Activated naive CD4-positive, alpha-beta T cell treated with anti-CD3 and anti-CD28 coated beads, Interleukin-2, amount 50 U/mL, for 72 hours (primary cell): ENCODE measurements around the gene THSD4. TPM values are rescaled to one million over a fixed set of nuclear protein-coding genes. Genes with fewer than 3 reads are reported as not detected.
"Not testable (repeated sequence)": the region's sequence is repeated elsewhere in the genome, so short reads cannot be mapped to it uniquely, and the experiment has no call there.

Source experiments
- ATAC-seq, 2 donors: fragments of 150-1000 bp; cut with Tn5 transposase; 2 replicates each; pipeline ENCODE4 v1.10.0; 2021; ENCODE audit warnings: mild to moderate bottlenecking in 2 of 2, moderate library complexity in 2 of 2
- DNase-seq, 2 donors: peaks; one replicate each; pipeline ENCODE4 v3.0.0; 2021 to 2022; ENCODE audit warnings: low spot score in 2 of 2
- H3K27ac Mint-ChIP-seq, 2 donors: one replicate each; pipeline ENCODE4 v1.8.0; 2022; ENCODE audit warnings: mild to moderate bottlenecking in 2 of 2, mixed read lengths in 2 of 2
- H3K36me3 Mint-ChIP-seq, 2 donors: one replicate each; pipeline ENCODE4 v1.8.0; 2022; ENCODE audit warnings: mixed read lengths in 2 of 2
- H3K9me3 Mint-ChIP-seq, 2 donors: one replicate each; pipeline ENCODE4 v1.8.0; 2022; ENCODE audit warnings: mixed read lengths in 2 of 2
- total RNA-seq, 2 donors: library from RNA; stranded (reverse); gene quantifications; one replicate each; pipeline ENCODE4 v1.2.3, GENCODE V29; 2022

THSD4 gene
- total RNA-seq, 2 donors from 2014 or later: not detected

- ATAC-seq (no peak), DNase-seq (no peak)
- H3K36me3 Mint-ChIP-seq: no peaks in the 10 kb centered on the region
- no peak overlapping the region for H3K27ac Mint-ChIP-seq
- H3K9me3 Mint-ChIP-seq: no peaks in the 10 kb centered on the region
These were observed 37.3 kb downstream of the THSD4 start for GRCh38 chr15:71152542-71152941.

GRCh38 chr15:71153823-71154524, 38.7 kb downstream of the THSD4 start:
- DNase-seq (no peak), ATAC-seq (no peak)
- no peak overlapping the region for H3K27ac Mint-ChIP-seq

GRCh38 chr15:71154607-71155200, 39.4 kb downstream of the THSD4 start:
- H3K9me3 Mint-ChIP-seq: no peaks in the 10 kb centered on the region
- H3K27ac Mint-ChIP-seq: no peak overlapping the region
- DNase-seq: no peak
- H3K36me3 Mint-ChIP-seq: no peaks in the 10 kb centered on the region
- ATAC-seq: no peak

More at GRCh38 chr15:71153823-71154524, 38.7 kb downstream of the THSD4 start:
- Mint-ChIP-seq H3K36me3 (no peaks in the 10 kb centered on the region), H3K9me3 (no peaks in the 10 kb centered on the region)

- ATAC-seq (no peak), DNase-seq (no peak)
- H3K27ac Mint-ChIP-seq: no peak overlapping the region
- no peaks in the 10 kb centered on the region for H3K9me3 Mint-ChIP-seq
- no peaks in the 10 kb centered on the region for H3K36me3 Mint-ChIP-seq
These were observed 40.3 kb downstream of the THSD4 start for GRCh38 chr15:71155534-71155933.

GRCh38 chr15:71160976-71161375, 45.7 kb downstream of the THSD4 start:
- Mint-ChIP-seq H3K27ac (no peak overlapping the region), H3K36me3 (peaks cover 7 to 26% of the 10 kb centered on the region in 2 donors), H3K9me3 (peaks cover 13 to 21% of the 10 kb centered on the region in 2 donors)
- DNase-seq (no peak), ATAC-seq (no peak)

- Mint-ChIP-seq H3K27ac (no peak overlapping the region), H3K9me3 (peaks cover 13 to 21% of the 10 kb centered on the region in 2 donors), H3K36me3 (peaks cover 7 to 26% of the 10 kb centered on the region in 2 donors)
- ATAC-seq: no peak
- DNase-seq: no peak
These were observed 47.0 kb downstream of the THSD4 start for GRCh38 chr15:71162309-71162708.

GRCh38 chr15:71164606-71165005, 49.3 kb downstream of the THSD4 start:
- not testable (repeated sequence) for DNase-seq, H3K27ac Mint-ChIP-seq, ATAC-seq
- Mint-ChIP-seq H3K36me3 (peaks cover 11 to 34% of the 10 kb centered on the region in 2 donors), H3K9me3 (peaks cover 13 to 21% of the 10 kb centered on the region in 2 donors)

GRCh38 chr15:71167445-71168165, 52.3 kb downstream of the THSD4 start:
- ATAC-seq (no peak), DNase-seq (no peak)
- H3K27ac Mint-ChIP-seq: no peak overlapping the region
- peaks cover 16 to 24% of the 10 kb centered on the region in 2 donors for H3K9me3 Mint-ChIP-seq
- H3K36me3 Mint-ChIP-seq: peaks cover 11 to 28% of the 10 kb centered on the region in 2 donors

- H3K27ac Mint-ChIP-seq: no peak overlapping the region
- no peak for ATAC-seq
- no peak for DNase-seq
- peaks cover 5 to 23% of the 10 kb centered on the region in 2 donors for H3K36me3 Mint-ChIP-seq
- peaks cover 11 to 19% of the 10 kb centered on the region in 2 donors for H3K9me3 Mint-ChIP-seq
These were observed 53.0 kb downstream of the THSD4 start for GRCh38 chr15:71168166-71168834.

GRCh38 chr15:71170163-71170562, 54.9 kb downstream of the THSD4 start:
- H3K27ac Mint-ChIP-seq: no peak overlapping the region
- peaks cover 16 to 23% of the 10 kb centered on the region in 2 donors for H3K9me3 Mint-ChIP-seq
- no peak for ATAC-seq
- peaks cover 12 to 27% of the 10 kb centered on the region in 2 donors for H3K36me3 Mint-ChIP-seq
- no peak for DNase-seq

- Mint-ChIP-seq H3K27ac (no peak overlapping the region), H3K9me3 (peaks cover 11 to 17% of the 10 kb centered on the region in 2 donors), H3K36me3 (peaks cover 12 to 21% of the 10 kb centered on the region in 2 donors)
- no peak for DNase-seq
- ATAC-seq: no peak
These were observed 55.9 kb downstream of the THSD4 start for GRCh38 chr15:71171195-71171594.

GRCh38 chr15:71174360-71174759, 59.1 kb downstream of the THSD4 start:
- Mint-ChIP-seq H3K9me3 (peaks cover 11 to 17% of the 10 kb centered on the region in 2 donors), H3K36me3 (peaks cover 10 to 15% of the 10 kb centered on the region in 2 donors)
- not testable (repeated sequence) for DNase-seq, ATAC-seq, H3K27ac Mint-ChIP-seq

- Mint-ChIP-seq H3K27ac (no peak overlapping the region), H3K9me3 (peaks cover 0 to 4% of the 10 kb centered on the region in 2 donors), H3K36me3 (no peaks in the 10 kb centered on the region)
- DNase-seq (no peak), ATAC-seq (no peak)
These were observed 65.9 kb downstream of the THSD4 start for GRCh38 chr15:71180986-71181853.

GRCh38 chr15:71182522-71182921, 67.3 kb downstream of the THSD4 start:
- Mint-ChIP-seq H3K27ac (no peak overlapping the region), H3K36me3 (no peaks in the 10 kb centered on the region), H3K9me3 (peaks cover 0 to 4% of the 10 kb centered on the region in 2 donors)
- DNase-seq (no peak), ATAC-seq (peak in 1 of 2 donors; percentile 76)

GRCh38 chr15:71183063-71183462, 67.8 kb downstream of the THSD4 start:
- Mint-ChIP-seq H3K27ac (no peak overlapping the region), H3K36me3 (no peaks in the 10 kb centered on the region), H3K9me3 (peaks cover 0 to 4% of the 10 kb centered on the region in 2 donors)
- no peak for DNase-seq
- no peak for ATAC-seq

- no peak for ATAC-seq
- no peaks in the 10 kb centered on the region for H3K36me3 Mint-ChIP-seq
- DNase-seq: no peak
- H3K27ac Mint-ChIP-seq: no peak overlapping the region
- H3K9me3 Mint-ChIP-seq: peaks cover 0 to 4% of the 10 kb centered on the region in 2 donors
These were observed 70.4 kb downstream of the THSD4 start for GRCh38 chr15:71185706-71186105.
